GM21723 (cell line): ENCODE results near the gene PPP1R10.
A peak's percentile ranks its signal among the peaks of the same experiment; 100 is the strongest.
"Not testable (repeated sequence)": the region's sequence is repeated elsewhere in the genome, so short reads cannot be mapped to it uniquely, and the experiment has no call there.

ENCODE experiments used
- ATAC-seq: cut with Tn5 transposase; IDR thresholded peaks from one replicate; pipeline ENCODE4 v1.9.1; 2021; ENCODE audit warnings: mild to moderate bottlenecking, moderate library complexity; ENCODE audit not compliant: unreplicated experiment

PPP1R10 gene

DNA sequence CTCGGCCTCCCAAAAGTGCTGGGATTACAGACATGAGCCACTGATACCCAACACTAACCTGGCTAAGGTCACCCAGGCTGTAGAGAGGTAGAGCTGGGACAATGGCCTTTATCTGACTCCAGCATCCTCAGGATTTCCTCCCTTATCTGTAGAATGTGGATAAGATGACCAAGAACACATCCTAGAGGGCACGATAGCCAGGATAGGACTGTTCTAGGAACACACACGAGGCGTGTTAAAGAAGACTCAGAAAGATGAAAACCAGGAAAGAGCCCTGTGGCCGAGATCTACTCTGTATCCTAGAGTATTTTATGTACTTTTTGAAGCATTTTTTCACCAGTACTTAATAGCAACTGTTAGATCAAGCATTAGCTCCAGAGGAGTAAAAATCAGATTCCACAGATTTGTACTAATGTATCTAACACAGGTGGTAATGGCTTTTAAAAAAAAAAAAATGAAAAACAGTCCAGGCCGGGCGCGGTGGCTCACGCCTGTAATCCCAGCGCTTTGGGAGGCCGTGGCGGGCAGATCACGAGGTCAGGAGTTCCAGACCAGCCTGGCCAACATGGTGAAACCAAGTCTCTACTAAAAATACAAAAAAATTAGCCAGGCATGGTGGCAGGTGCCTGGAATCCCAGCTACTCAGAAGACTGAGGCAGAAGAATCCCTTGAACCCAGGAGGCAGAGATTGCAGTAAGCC is 17.3 kb downstream of the PPP1R10 start:
- no peak for ATAC-seq

DNA sequence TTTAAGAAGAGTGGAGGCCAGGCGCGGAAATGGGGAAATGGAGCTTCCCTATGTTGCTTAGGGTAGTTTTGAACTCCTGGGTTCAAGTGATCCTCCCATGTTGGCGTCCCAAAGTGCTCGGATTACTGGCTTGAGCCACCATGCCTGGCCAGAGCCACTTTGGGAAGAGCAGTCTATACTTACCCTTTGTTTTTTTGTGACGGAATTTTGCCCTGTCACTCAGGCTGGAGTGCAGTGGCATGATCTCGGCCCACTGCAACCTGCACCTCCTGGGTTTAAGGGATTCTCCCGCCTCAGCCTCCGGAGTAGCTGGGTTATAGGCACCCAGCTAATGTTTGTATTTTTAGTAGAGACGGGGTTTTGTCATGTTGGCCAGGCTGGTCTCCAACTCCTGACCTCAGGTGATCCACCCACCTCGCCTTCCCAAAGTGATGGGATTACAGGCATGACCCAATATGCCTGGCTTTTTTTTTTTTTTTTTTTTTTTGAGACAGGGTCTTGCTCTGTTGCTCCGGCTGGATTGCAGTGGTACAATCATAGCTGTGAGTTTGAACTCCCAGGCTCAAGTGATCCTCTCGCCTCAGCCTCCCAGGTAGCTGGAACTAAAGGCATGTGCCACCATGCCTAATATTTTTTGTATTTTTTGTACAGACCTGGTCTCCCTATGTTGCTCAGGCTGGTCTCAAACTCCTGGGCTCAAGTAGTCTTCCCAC is 18.0 kb downstream of the PPP1R10 start:
- no peak for ATAC-seq

DNA sequence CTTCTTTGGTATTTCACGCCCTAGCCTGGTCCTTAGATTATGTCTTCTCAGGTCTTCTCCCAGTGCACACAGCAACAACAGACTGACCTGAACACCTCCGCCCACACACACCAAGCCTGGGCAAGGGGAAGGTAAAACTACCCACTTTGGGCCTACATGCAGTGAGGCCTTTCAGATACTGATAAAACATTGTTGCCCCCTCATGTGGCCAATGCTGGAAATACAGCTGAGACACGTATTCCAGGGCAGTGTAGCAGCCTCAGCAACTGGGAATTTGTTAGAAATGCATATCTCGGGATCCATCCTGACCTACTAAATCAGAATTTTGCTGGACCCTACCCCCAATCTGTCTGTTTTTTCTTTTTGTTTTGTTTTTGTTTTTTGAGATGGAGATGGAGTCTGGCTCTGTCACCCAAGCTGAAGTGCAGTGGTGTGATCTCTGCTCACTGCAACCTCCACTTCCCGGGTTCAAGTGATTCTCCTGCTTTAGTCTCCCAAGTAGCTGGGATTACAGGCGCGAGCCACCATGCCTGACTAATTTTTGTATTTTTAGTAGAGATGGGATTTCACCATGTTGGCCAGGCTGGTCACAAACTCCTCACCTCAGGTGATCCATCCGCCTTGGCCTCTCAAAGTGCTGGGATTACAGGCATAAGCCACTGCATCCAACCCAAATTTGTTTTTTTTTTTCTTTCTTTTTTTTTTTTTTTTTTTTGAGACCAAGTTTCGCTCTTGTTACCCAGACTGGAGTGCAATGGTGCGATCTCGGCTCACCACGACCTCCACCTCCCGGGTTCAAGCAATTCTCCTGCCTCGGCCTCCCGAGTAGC is 19.5 kb downstream of the PPP1R10 start:
- ATAC-seq, result not testable (repeated sequence)

DNA sequence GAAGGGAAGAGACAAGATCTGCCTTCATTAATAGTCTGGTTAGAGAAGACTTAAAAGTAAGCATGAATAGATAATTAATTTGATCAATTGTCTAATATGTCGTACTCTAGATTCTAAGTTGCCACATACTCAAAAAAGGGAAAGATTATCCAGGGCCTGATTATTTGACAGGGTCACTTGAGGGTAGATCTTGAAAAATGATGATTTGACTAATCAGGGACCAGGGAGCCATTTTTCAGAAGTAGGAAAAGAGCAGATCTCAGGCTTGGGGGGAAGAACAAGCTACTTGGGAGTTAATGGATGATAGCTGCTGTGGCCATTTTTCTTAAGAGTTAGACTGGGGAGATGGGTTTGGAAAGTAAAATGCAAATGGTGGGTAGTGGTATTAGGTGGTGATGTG is 24.8 kb downstream of the PPP1R10 start:
- no peak for ATAC-seq

DNA sequence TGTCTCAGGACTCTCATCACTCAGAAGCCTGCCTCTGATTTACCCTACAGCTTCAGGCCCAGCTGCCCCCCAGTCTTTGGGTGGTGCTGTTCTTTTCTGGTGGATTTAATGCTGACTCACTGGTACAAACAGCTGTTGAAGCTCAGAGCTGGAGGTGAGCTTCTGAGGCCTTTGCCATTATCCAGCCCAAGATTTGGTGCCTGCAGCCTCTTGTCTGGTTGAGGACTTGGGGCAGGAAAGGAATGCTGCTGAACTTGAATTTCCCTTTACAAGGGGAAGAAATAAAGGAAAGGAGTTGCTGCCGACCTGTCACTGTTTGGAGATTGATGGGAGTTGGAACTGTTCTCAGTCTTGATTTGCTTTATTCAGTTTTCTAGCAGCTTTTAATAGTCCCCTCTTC is 26.0 kb downstream of the PPP1R10 start:
- ATAC-seq, result no peak

DNA sequence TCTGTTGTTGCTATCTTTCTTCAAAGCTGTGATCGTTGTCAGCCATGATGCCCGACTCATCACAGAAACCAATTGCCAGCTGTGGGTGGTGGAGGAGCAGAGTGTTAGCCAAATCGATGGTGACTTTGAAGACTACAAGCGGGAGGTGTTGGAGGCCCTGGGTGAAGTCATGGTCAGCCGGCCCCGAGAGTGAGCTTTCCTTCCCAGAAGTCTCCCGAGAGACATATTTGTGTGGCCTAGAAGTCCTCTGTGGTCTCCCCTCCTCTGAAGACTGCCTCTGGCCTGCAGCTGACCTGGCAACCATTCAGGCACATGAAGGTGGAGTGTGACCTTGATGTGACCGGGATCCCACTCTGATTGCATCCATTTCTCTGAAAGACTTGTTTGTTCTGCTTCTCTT is 26.5 kb downstream of the PPP1R10 start:
- no peak for ATAC-seq

DNA sequence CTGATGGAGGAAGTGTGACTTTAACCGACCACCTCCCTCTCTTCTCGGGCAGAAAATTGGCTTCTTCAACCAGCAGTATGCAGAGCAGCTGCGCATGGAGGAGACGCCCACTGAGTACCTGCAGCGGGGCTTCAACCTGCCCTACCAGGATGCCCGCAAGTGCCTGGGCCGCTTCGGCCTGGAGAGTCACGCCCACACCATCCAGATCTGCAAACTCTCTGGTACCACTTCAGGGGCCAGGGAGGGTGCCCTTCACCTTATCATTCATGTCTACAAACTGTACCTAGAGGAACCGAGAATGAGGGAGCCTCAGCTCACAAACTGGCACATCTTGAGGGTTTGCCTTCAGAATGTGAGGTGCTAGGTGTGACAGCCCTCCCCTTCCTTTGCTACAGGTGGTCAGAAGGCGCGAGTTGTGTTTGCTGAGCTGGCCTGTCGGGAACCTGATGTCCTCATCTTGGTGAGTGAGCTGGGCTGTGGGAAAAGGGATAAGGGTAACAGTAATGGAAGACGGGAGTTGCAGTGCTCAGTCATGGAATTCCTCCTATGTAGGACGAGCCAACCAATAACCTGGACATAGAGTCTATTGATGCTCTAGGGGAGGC is 27.2 kb downstream of the PPP1R10 start:
- no peak for ATAC-seq

DNA sequence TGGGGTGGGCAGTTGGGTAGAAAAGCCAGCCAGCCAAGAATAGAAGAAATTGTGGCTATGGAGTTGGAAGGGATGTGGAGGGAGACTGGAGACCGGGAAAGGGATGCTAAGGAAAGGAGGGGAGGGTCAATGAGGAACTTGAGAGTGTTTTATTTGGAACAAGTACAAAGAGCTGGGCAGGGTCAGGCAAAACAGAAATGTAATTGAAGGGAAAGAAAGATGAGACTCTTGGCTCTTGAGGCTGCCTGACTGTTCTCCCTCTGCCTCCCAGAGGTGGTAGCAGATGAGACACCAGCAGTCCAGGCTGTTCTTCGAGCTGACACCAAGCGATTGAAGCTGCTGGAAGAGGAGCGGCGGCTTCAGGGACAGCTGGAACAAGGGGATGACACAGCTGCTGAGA is 33.1 kb downstream of the PPP1R10 start:
- no peak for ATAC-seq

DNA sequence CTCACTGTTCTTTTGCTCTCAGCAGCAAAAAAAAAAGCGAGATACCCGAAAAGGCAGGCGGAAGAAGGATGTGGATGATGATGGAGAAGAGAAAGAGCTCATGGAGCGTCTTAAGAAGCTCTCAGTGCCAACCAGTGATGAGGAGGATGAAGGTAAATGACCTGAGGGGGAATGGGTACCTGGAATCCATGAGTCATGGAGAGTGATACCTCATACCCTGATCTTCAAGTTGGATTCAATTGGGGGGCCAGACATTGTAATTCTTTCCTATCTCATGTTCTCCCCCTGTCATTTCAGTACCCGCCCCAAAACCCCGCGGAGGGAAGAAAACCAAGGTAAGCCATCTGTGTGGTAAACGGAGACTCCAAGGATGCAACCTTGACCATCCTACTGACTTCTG is 39.0 kb downstream of the PPP1R10 start:
- ATAC-seq, result no peak

DNA sequence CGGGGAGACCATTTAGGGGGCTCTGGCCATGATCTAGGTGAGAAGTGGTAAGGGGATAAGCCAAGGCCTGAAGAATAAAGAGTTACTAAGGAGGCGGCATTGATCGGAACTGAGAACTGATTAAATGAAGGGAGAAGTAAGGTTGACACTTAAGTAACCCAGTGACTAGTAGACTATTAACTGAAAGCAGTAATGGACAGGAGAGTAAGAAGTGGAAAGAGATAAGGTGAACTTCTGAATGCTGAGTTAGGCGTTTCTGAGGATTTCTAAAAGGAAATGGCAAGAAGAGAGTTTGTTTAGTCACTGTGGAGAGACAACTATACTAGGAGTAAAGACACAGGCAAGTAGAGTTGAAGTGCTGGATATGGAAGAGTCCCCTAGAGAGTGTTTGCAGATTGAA is 43.9 kb downstream of the PPP1R10 start:
- ATAC-seq, result no peak

DNA sequence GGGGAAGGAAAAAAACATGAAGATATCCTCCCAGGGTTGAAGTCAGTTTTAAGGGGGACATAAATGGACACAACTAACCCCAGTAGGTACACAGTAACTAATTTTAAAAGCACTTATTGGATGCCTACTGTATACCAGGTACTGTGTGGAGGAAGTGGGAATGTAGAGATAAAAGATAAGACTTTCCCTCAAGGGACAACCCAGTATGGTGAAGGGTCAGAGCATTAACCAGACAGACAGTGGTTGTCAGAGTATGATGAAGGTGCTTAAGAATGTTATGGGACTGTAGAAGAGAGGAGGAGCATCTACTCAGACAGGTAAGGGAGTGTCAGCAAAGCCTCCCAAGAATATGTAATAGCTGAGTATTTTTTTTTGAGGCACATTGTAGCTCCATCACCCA is 44.9 kb downstream of the PPP1R10 start:
- no peak for ATAC-seq

DNA sequence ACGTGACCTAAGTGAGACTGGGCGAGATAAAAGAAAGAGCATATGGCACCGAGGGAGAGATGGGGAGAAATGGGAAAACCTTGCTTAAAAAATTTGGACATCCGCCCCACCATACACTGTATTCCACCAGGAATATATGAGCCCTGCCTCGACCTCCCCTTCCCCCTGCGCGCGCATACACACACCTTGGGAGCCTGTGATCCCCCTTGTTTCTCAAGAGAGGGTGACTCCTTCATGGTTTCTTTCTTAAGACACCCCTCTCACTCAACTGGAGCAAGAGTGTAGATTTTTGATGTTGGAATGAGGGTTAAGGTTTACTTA is 45.3 kb downstream of the PPP1R10 start:
- peak; percentile 6 for ATAC-seq

DNA sequence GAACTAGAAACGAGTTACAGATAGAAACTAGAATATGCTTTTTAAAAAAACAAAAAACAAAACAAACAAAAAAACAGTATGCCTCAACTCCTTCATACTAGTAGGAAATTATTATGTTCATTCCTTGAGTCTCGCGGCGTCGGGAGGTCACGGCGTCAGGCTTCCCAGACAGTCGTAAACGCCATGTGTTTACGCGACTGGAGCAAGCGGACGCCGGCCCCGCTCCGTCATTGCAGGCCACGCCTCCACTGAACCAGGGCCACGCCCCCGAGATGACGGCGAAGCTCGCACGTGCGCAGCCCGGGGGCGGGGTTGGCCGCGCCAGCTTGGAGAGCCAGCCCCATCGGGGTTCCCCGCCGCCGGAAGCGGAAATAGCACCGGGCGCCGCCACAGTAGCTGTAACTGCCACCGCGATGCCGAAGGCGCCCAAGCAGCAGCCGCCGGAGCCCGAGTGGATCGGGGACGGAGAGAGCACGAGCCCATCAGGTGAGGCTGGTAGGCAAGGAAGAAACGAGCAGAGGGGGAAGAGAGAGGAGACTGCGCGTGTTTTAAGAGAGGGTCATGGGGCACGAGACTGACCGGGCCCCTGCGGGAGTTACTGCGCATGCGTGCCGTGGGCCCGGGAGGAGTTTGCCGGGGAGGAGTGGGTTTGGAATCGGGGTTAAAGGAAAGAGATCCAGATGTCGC is 45.8 kb downstream of the PPP1R10 start, which contains the start of gene ABCF1:
Gene ABCF1, plus strand, starts transcription at position 368 of the 687 bp plus-strand sequence. Its CDS starts 46 bp downstream, at position 414.
- ATAC-seq, result peak; percentile 88

DNA sequence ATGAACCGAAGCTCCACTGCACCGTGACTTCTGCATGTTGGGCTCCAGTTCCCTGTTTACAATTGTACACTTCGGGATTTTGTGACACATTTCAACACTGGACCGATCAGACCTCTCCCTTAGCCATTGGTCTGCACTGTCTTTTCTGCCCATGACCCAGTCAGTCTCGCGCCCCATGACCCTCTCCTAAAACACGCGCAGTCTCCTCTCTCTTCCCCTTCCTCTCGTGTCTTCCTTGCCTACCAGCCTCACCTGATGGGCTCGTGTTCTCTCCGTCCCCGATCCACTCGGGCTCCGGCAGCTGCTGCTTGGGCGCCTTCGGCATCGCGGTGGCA is 46.3 kb downstream of the PPP1R10 start:
- ATAC-seq, result peak; percentile 23

DNA sequence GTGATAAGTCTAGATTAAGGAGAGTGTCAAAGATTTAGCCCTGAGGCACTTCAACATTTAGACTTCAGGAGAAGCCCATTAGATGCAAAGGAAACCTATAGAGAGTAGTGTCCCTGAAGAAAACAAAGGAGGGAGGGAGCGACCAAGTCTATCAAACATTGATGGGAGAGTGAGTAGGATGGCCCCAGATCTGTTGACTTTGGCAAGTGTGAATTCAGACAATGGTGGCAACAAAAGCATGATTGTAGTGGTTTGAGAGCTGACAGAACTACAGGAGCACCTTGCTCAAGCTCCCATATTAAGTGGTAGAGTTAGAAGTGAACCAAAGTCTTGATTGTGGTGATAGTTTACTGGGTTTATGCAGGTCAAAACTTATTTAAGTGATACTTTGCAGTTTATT is 46.8 kb downstream of the PPP1R10 start:
- no peak for ATAC-seq

DNA sequence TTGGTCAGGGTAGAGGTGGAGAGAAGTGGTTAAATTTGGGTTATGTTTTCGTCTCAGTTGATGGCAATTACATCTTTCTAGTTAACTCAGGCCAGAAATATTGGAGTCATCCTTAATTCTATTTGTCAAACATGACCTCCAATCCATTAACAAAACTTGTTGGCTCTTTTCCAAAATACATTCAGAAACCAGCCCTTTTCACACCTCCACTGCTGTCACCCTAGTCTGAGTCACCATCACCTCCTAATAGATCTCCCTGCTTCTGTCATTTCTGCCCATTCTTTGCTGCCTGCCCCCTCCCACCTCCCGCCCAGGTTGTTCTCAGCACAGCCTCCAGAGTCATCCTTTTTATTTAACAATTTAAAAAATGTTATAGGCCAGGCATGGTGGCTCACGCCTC is 48.8 kb downstream of the PPP1R10 start:
- no peak for ATAC-seq

DNA sequence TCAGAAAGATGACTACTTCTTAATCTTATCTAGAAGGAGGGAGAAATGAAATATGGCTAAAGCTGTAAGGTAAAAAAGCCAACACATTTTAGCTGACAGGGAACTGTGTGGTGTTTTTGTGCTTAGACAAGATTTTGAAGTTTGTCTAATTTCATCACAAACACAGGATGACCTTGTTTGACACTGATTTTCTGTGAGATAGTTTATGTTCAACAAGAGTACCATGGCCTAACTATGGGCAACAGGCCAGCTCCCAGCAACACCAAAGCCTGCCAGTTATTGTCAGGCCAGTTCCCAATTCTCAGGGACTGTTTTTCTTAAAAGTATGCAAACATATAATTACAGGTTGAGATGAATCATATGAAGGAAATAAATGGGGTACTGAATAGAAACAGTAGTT is 51.3 kb downstream of the PPP1R10 start:
- ATAC-seq, result no peak

DNA sequence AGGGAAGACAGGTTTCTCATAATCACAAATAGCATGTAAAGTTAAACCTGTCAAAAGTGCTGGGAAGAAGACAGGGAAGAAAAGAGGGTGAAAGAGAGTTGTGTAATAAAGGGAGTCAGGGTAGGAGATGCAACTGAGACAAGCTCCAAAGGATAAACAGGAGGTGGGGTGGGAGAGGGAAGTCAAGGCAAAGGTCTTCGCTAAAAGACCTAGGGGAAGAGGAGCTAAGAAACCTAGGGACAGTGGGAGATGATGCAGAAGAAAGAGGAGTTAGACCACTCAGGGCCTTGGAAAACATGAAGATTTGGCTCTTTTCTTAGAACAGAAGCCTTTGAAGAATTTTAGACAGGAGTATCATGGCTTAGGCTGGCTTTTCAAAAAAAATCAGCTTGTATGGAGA is 52.9 kb downstream of the PPP1R10 start:
- no peak for ATAC-seq

DNA sequence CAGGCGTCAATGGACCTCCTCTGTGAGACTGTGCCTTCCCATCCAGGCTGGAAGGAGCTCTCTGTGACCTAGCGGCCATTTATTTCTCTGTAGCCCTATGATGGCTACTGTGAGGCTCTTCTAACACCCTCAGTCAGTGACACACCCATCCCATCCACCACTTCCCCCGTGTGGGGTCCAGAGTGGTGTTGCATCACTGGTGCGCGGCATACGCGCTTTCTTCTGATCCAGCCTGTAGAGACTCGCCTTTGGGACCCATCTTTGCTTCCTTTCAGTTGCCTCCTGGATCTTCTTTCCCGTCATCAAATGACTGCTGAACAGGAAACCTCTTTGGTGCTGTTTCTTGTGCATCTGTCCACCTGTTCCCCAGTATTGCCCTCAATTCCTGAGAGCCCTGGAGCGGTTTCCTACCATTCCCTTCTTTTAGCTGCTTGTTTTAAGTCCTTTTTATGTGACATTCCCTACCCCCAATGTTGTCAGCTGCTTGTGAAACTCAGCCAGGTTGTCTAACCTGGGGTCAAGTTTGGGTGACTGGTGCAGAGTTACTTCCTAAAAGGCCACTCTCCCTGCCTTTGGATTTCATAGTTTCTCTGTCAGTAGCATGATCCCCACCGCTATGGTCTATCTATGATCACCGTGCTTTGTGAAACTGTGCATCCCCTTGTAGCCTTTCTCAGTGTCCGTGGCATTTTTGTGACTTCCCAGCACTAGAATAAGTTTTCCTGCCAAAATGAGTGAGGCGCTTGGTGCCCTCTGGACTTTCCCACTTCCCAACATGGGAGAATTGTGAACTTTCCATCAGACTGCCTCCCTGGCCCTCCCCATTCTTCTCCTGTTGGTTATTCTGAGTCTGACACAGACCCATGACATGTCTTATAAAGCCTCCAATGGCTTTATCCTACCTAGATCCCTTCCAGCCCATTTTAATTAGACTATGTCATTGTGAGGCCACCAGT is 54.3 kb downstream of the PPP1R10 start:
- ATAC-seq, result no peak

DNA sequence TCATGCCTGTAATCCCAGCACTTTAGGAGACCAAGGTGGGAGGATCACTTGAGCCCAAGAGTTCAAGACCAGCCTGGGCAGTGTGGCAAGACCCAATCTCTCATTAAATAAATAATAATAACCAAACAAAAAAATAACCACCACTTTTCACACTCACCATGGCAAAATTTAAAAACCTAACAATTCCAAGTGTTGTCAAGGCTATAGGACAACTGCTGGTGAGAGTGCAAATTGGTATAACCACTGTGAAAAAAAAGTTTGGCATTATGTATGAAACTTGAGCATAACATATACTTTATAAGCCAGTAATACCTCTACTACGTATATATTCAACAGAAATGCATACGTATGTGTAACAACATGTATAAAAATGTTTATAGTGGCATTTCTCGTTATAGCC is 56.1 kb downstream of the PPP1R10 start:
- ATAC-seq, result no peak
